Measurements from ENCODE around the gene FASN.

Gene FASN

GRCh38 chr17:82127704-82128103, 29.7 kb upstream of the FASN start:
- H3K79me2 ChIP-seq (ENCODE audit: insufficient read depth, low read depth): no peaks in the 10 kb centered on the region
- H4K20me1 ChIP-seq (ENCODE audit: insufficient read depth): no peaks in the 10 kb centered on the region
- H3K36me3 ChIP-seq (ENCODE audit: insufficient read depth): no peaks in the 10 kb centered on the region
- H3K4me2 ChIP-seq: no peak overlapping the region
- TF ChIP-seq CTCF (conservative IDR thresholded peaks at IDR 0.05; ENCODE audit: low read depth, low read length): no peak
- no peak overlapping the region for H2AFZ ChIP-seq (ENCODE audit: low read depth)
- peaks cover 9% of the 10 kb centered on the region for H3K4me1 ChIP-seq (ENCODE audit: low read depth, poor library complexity, severe bottlenecking)
- H3K4me3 ChIP-seq (IDR thresholded peaks at IDR 0.05; ENCODE audit: insufficient read depth, low read depth, low read length): no peak overlapping the region
- no peak overlapping the region for H3K27ac ChIP-seq
- H3K27me3 ChIP-seq (ENCODE audit: insufficient read depth, low read depth): no peaks in the 10 kb centered on the region
- H3K9ac ChIP-seq: no peak overlapping the region

GRCh38 chr17:82127315-82127595, 29.2 kb upstream of the FASN start:
- Histone ChIP-seq H3K9ac (no peak overlapping the region), H3K27ac (no peak overlapping the region), H3K79me2 (ENCODE audit: insufficient read depth, low read depth) (no peaks in the 10 kb centered on the region), H2AFZ (ENCODE audit: low read depth) (no peak overlapping the region), H3K4me2 (no peak overlapping the region), H3K36me3 (ENCODE audit: insufficient read depth) (no peaks in the 10 kb centered on the region), H3K4me1 (ENCODE audit: low read depth, poor library complexity, severe bottlenecking) (peaks cover 14% of the 10 kb centered on the region), H4K20me1 (ENCODE audit: insufficient read depth) (no peaks in the 10 kb centered on the region), H3K4me3 (IDR thresholded peaks at IDR 0.05; ENCODE audit: insufficient read depth, low read depth, low read length) (no peak overlapping the region), H3K27me3 (ENCODE audit: insufficient read depth, low read depth) (no peaks in the 10 kb centered on the region)
- TF ChIP-seq CTCF (conservative IDR thresholded peaks at IDR 0.05; ENCODE audit: low read depth, low read length): no peak

GRCh38 chr17:82126556-82127314, 28.7 kb upstream of the FASN start:
- no peak for TF ChIP-seq CTCF (conservative IDR thresholded peaks at IDR 0.05; ENCODE audit: low read depth, low read length)
- H2AFZ ChIP-seq (ENCODE audit: low read depth): no peak overlapping the region
- H3K4me1 ChIP-seq (ENCODE audit: low read depth, poor library complexity, severe bottlenecking): peaks cover 19% of the 10 kb centered on the region
- H4K20me1 ChIP-seq (ENCODE audit: insufficient read depth): no peaks in the 10 kb centered on the region
- H3K9ac ChIP-seq: no peak overlapping the region
- H3K79me2 ChIP-seq (ENCODE audit: insufficient read depth, low read depth): no peaks in the 10 kb centered on the region
- no peak overlapping the region for H3K4me3 ChIP-seq (IDR thresholded peaks at IDR 0.05; ENCODE audit: insufficient read depth, low read depth, low read length)
- H3K4me2 ChIP-seq: no peak overlapping the region
- no peak overlapping the region for H3K27ac ChIP-seq
- no peaks in the 10 kb centered on the region for H3K27me3 ChIP-seq (ENCODE audit: insufficient read depth, low read depth)
- no peaks in the 10 kb centered on the region for H3K36me3 ChIP-seq (ENCODE audit: insufficient read depth)

- Histone ChIP-seq H3K36me3 (ENCODE audit: insufficient read depth) (no peaks in the 10 kb centered on the region), H2AFZ (ENCODE audit: low read depth) (no peak overlapping the region), H4K20me1 (ENCODE audit: insufficient read depth) (no peaks in the 10 kb centered on the region), H3K4me1 (ENCODE audit: low read depth, poor library complexity, severe bottlenecking) (peaks cover 19% of the 10 kb centered on the region), H3K4me3 (IDR thresholded peaks at IDR 0.05; ENCODE audit: insufficient read depth, low read depth, low read length) (no peak overlapping the region), H3K9ac (no peak overlapping the region), H3K27me3 (ENCODE audit: insufficient read depth, low read depth) (no peaks in the 10 kb centered on the region), H3K4me2 (no peak overlapping the region), H3K27ac (no peak overlapping the region), H3K79me2 (ENCODE audit: insufficient read depth, low read depth) (no peaks in the 10 kb centered on the region)
- no peak for TF ChIP-seq CTCF (conservative IDR thresholded peaks at IDR 0.05; ENCODE audit: low read depth, low read length)
Measured at GRCh38 chr17:82124101-82124500, 26.1 kb upstream of the FASN start.

All from KMS-11 (cell line).